ENCODE measurements around the gene GSE1.

DNA sequence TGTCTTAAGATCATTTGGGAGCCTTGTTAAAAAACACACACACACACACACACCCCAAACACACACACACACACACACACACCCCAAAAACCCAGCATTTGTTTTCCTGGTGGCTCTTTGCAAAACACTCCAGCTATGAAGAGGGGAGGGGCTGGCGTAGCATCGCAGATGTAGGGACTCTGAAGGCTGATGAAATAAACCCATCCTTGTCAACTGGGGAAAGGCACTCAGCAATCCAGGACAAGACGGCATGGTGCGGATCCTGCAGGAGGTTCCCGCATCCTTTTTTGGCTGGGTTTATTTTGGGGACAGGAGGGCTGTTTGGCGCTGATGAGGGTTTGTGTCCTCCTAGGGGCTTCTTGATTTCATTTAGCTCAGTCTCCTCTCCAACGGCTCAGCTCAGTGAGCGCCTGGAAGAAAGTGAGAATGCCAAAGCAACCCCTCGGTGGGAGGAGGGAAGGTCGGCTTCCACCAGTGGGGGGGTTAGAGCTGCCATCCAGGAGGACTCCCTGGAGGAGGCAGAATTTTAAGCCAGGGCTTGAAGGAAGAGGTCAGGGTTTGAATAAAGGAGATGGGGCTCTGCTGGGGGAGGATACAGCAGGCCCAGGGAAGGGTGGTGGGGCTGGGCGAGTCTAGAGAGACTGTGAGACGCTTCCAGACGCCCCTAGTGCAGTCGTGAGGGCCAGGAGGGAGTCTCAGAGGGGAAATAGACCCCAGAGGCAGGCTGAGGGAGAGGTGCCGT, 12.4 kb upstream of the GSE1 start:
- no peak for TF ChIP-seq POLR2A (IDR thresholded peaks at IDR 0.05; ENCODE audit: borderline replicate concordance, extremely low read depth, insufficient read depth, insufficient read length)
- no peak for TF ChIP-seq CTCF (IDR thresholded peaks at IDR 0.05 in 2 of 3, conservative IDR thresholded peaks at IDR 0.05 in 1 of 3; ENCODE audit: borderline replicate concordance in 1 of 3, insufficient read depth in 1 of 3, low read depth in 2 of 3, low read length in 2 of 3)
- TF ChIP-seq SP1 (IDR thresholded peaks at IDR 0.05; ENCODE audit: low read depth): no peak
- TF ChIP-seq TCF7L2 (IDR thresholded peaks at IDR 0.05; ENCODE audit: borderline replicate concordance, extremely low read depth, insufficient read depth, insufficient read length): no peak
- TF ChIP-seq POLR2AphosphoS5 (IDR thresholded peaks at IDR 0.05; ENCODE audit: low read depth, low read length): no peak
- no peak for TF ChIP-seq EZH2 (IDR thresholded peaks at IDR 0.05)
- TF ChIP-seq ELF1 (IDR thresholded peaks at IDR 0.05; ENCODE audit: borderline replicate concordance, low read depth): no peak
- no peak for TF ChIP-seq RAD21 (IDR thresholded peaks at IDR 0.05; ENCODE audit: low read depth)
